Ovary (tissue), 9 donors: Measurements from ENCODE around the gene SPEF2. TPM values are rescaled to one million over a fixed set of nuclear protein-coding genes. Genes with fewer than 3 reads are reported as not detected.

ENCODE experiments used
- DNase-seq, 5 donors: peaks; one replicate each; pipeline ENCODE4 v3.0.0-alpha.2; 2019 to 2020
- H3K27ac ChIP-seq, 2 donors: fragments of 200-600 bp; one replicate each; pipeline versions ENCODE4 v1.5.1 to v1.8.0; 2019 to 2022
- H3K27me3 ChIP-seq: fragments of 200-600 bp; one replicate; pipeline ENCODE4 v1.8.0; 2022
- H3K36me3 ChIP-seq: fragments of 200-600 bp; sonication (generic); one replicate; pipeline ENCODE4 v1.5.1; 2019
- H3K4me1 ChIP-seq: one replicate; pipeline ENCODE4 v1.8.1; 2013; ENCODE audit warnings: mild to moderate bottlenecking, moderate library complexity; ENCODE audit not compliant: insufficient read depth
- H3K4me3 ChIP-seq: fragments of 200-600 bp; sonication (generic); one replicate; pipeline ENCODE4 v1.5.1; 2017
- H3K9me3 ChIP-seq, 2 donors: fragments of 200-600 bp in 1 of 2; sonication (generic) in 1 of 2; one replicate each; pipeline versions ENCODE4 v1.5.1 to v1.8.1; 2013 to 2019; ENCODE audit warnings: mild to moderate bottlenecking in 1 of 2, moderate library complexity in 1 of 2
- CTCF ChIP-seq, 3 donors: fragments of 450-650 bp in 2 of 3; fragments of 200-600 bp in 1 of 3; IDR thresholded peaks; one replicate each; pipeline versions ENCODE4 v1.5.1 to v1.8.0; 2016 to 2022; ENCODE audit warnings: antibody characterized with exemption in 3 of 3, mild to moderate bottlenecking in 1 of 3
- EP300 ChIP-seq: sonication (generic); formaldehyde crosslinking; IDR thresholded peaks from one replicate; pipeline ENCODE4 v1.6.1; 2017; ENCODE audit warnings: antibody characterized with exemption
- POLR2A ChIP-seq: fragments of 450-650 bp; IDR thresholded peaks from one replicate; pipeline ENCODE4 v1.6.1; 2017; ENCODE audit warnings: antibody characterized with exemption, mild to moderate bottlenecking, moderate library complexity
- WGBS, 3 donors: extraction: QIAGEN DNeasy Blood & Tissue Kit in 1 of 3; methylation state at CpG; one replicate each; pipeline versions ENCODE4 v1.1.5 to v1.1.7; 2013 to 2017; 5-methylcytosine and 5-hydroxymethylcytosine counted together
- intact Hi-C, 4 donors: fragments of 100-400 bp; cut with DNase I; formaldehyde crosslinking; loops; one replicate each; pipeline versions ENCODE4 v1.11.0 to v1.15.1; 2022 to 2023
- polyA plus RNA-seq, 2 donors: library from polyadenylated mRNA; stranded (reverse); fragments of 200-250 nt in 1 of 2; fragments of 350-450 nt in 1 of 2; fragmentation: Illumina TruSeq in 1 of 2; extraction: RNeasy Lipid Tissue Mini Kit (QIAGEN cat#74804) in 1 of 2; gene quantifications; one replicate each; pipeline ENCODE4 v1.2.3, GENCODE V29; 2013 to 2014
- total RNA-seq, 7 donors: library from RNA; depleted of rRNA in 2 of 7; stranded (reverse); fragments of >200 nt in 2 of 7; fragmentation: NEBNext Ultra II Directional in 3 of 7; extraction: Animal tissue kit (Norgen Biotek cat#: 25700) in 3 of 7; gene quantifications; one replicate each; pipeline versions ENCODE4 v1.1.0 to v1.2.4, GENCODE V29; 2016 to 2023
- donor health status: DM: no; HTN: no; CAD: no; lungs with moderate emphysema.
- donor health status: DM: no; HTN: no; CAD: no.
- donor health status: Bipolar disorder and iron deficiency.
- donor health status: DM: yes; HTN: yes; CAD: no.
- donor health status: DM: no; HTN: no; CAD: no.
- donor health status: DM: yes; HTN: yes; CAD: no.

Gene SPEF2
- total and polyA plus RNA-seq, 9 donors = 4.2 to 31.8 (median 9.0) TPM

GRCh38 chr5:35754481-35754880 lies 136.8 kb downstream of the SPEF2 start:
- no peaks in the 10 kb centered on the region for H3K9me3 ChIP-seq
- no peaks in the 10 kb centered on the region for H3K27me3 ChIP-seq
- no peak overlapping the region for H3K27ac ChIP-seq
- intact Hi-C loops = no loop called here
- TF ChIP-seq CTCF (IDR thresholded peaks at IDR 0.05) = no peak
- TF ChIP-seq POLR2A = no peak
- TF ChIP-seq EP300 = no peak
- H3K36me3 ChIP-seq = no peaks in the 10 kb centered on the region
- WGBS, 3 donors = 21 to 32% (median 26%) methylated on average over 1 of the region's 1 CpG
- no peak overlapping the region for H3K4me3 ChIP-seq
- DNase-seq = no peak
- no peaks in the 10 kb centered on the region for H3K4me1 ChIP-seq

- TF ChIP-seq POLR2A = no peak
- no peak for TF ChIP-seq EP300
- TF ChIP-seq CTCF (IDR thresholded peaks at IDR 0.05) = no peak
- Histone ChIP-seq H3K4me3 (no peak overlapping the region), H3K27me3 (no peaks in the 10 kb centered on the region), H3K27ac (no peak overlapping the region), H3K36me3 (no peaks in the 10 kb centered on the region), H3K4me1 (no peaks in the 10 kb centered on the region), H3K9me3 (no peaks in the 10 kb centered on the region)
- intact Hi-C loops = no loop called here
- DNase-seq = no peak
- 76 to 94% (median 92%) methylated on average over 5 of the region's 5 CpGs for WGBS, 3 donors
Observed at GRCh38 chr5:35755966-35756365, 138.3 kb downstream of the SPEF2 start.

- 68 to 72% (median 68%) methylated on average over 5 of the region's 5 CpGs for WGBS, 3 donors
- no peaks in the 10 kb centered on the region for H3K4me1 ChIP-seq
- DNase-seq = no peak
- no peak overlapping the region for H3K4me3 ChIP-seq
- H3K36me3 ChIP-seq = no peaks in the 10 kb centered on the region
- no peak overlapping the region for H3K27ac ChIP-seq
- no peak for TF ChIP-seq EP300
- TF ChIP-seq POLR2A = no peak
- no peak for TF ChIP-seq CTCF (IDR thresholded peaks at IDR 0.05)
- H3K27me3 ChIP-seq = no peaks in the 10 kb centered on the region
- intact Hi-C loops = no loop called here
- no peaks in the 10 kb centered on the region for H3K9me3 ChIP-seq
Observed at GRCh38 chr5:35758151-35758724, 140.6 kb downstream of the SPEF2 start.

GRCh38 chr5:35761541-35761940 lies 143.9 kb downstream of the SPEF2 start:
- H3K36me3 ChIP-seq = no peaks in the 10 kb centered on the region

More at GRCh38 chr5:35761541-35761940, 143.9 kb downstream of the SPEF2 start:
- Histone ChIP-seq H3K4me3 (no peak overlapping the region), H3K27ac (no peak overlapping the region), H3K27me3 (no peaks in the 10 kb centered on the region), H3K4me1 (no peaks in the 10 kb centered on the region), H3K9me3 (no peaks in the 10 kb centered on the region)
- intact Hi-C loops = no loop called here
- 89 to 91% (median 91%) methylated on average over 4 of the region's 4 CpGs for WGBS, 3 donors
- no peak for DNase-seq
- no peak for TF ChIP-seq POLR2A
- no peak for TF ChIP-seq CTCF (IDR thresholded peaks at IDR 0.05)
- no peak for TF ChIP-seq EP300
